ENCODE results near the gene KLF2. TPM values are rescaled to one million over a fixed set of nuclear protein-coding genes. Genes with fewer than 3 reads are reported as not detected.
"Not testable (repeated sequence)": the region's sequence is repeated elsewhere in the genome, so short reads cannot be mapped to it uniquely, and the experiment has no call there.

Gene KLF2
- 0.55 and 3.0 TPM in 2 replicates for total RNA-seq (2014; rRNA removed; shearing (Covaris generic); ENCODE audit: low replicate concordance)

DNA sequence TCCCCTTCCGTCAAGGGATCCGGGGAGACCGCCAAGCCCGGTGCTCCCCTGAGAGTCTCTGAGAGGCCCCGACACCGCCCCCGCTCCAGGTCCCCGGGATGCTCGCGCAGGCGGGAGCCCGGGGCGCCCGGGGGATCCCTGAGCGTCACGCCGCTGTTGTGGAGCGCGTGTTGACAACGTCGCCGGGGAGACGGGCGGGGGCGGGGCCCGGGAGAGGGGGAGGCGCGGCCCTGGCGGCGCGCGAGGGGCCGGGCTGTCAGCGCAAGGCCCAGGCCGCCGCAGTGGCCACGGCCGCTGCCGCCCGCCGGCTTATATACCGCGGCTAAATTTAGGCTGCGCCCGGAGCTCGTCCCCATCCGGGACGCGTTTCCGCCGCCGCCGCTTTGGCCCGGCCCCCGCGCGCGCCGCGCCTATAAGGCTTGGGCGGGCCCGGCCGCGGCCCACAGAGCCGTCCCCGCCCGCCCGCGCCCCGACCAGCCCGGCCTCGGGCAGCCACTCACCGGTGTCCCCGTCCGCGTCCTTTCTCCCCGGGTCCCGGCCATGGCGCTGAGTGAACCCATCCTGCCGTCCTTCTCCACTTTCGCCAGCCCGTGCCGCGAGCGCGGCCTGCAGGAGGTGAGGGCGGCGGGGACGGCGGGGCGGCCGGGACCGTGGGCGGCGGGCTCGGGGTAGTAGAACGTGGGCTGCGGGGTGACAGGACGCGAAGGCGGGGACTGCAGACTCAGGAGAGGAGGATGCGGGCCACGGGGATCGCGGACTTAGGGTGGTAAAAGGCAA, at the start of gene KLF2:
Gene KLF2 (plus strand): TSS at position 443 of the 777 bp plus-strand sequence. CDS start 98 bp downstream, at position 541.
- in situ Hi-C loops (cut with HindIII; ENCODE audit: low pct_unique_long_range_greater_than_20kb, low sequenced_read_pairs): no loop called here
- peak; percentile 82 for DNase-seq (ENCODE audit: low read depth)

GRCh38 chr19:16280306-16280705, 44.3 kb upstream of the KLF2 start:
- no peak for DNase-seq (ENCODE audit: low read depth)
- in situ Hi-C loops (cut with HindIII; ENCODE audit: low pct_unique_long_range_greater_than_20kb, low sequenced_read_pairs): no loop called here

DNA sequence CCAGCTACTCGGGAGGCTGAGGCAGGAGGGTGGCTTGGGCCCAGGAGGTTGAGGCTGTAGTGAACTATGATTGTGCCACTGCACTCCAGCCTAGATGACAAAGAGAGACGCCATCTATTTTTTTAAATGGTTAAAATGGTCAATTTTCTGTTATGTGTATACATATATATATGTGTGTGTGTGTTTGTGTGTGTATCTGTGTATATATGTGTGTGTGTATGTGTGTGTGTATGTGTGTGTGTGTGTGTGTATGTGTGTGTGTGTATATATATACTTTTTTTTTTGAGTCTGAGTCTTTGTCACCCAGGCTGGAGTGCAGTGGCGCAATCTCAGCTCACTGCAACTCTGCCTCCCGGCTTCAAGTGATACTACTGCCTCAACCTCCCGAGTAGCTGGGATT, 42.9 kb upstream of the KLF2 start:
- in situ Hi-C loops (cut with HindIII; ENCODE audit: low pct_unique_long_range_greater_than_20kb, low sequenced_read_pairs): no loop called here
- DNase-seq (ENCODE audit: low read depth): no peak

GRCh38 chr19:16283210-16284061, 41.2 kb upstream of the KLF2 start:
- no peak for DNase-seq (ENCODE audit: low read depth)

DNA sequence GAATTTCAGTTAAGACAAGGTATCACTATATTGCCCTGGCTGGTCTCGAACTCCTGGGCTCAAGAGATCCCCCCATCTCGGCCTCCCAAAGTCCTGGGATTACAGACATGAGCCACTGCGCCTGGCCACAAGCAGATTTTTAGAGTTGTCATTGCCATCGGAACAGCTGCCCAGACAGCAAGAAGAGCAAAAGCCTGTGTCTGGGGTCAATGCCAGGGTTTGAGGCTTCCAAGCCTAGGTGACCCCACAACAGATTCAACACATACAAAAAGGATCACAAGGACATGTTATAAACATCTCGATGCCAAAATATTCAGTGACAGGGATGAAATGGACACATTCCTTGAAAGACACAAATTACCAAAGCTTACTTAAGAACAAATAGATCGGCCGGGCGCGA, 40.1 kb upstream of the KLF2 start:
- no peak for DNase-seq (ENCODE audit: low read depth)
- in situ Hi-C loops (cut with HindIII; ENCODE audit: low pct_unique_long_range_greater_than_20kb, low sequenced_read_pairs): no loop called here

More at GRCh38 chr19:16283210-16284061, 41.2 kb upstream of the KLF2 start:
- in situ Hi-C loops (cut with HindIII; ENCODE audit: low pct_unique_long_range_greater_than_20kb, low sequenced_read_pairs): no loop called here

- DNase-seq (ENCODE audit: low read depth); in situ Hi-C loops (cut with HindIII; ENCODE audit: low pct_unique_long_range_greater_than_20kb, low sequenced_read_pairs): not testable (repeated sequence)
Observed at GRCh38 chr19:16285079-16285478, 39.5 kb upstream of the KLF2 start.

DNA sequence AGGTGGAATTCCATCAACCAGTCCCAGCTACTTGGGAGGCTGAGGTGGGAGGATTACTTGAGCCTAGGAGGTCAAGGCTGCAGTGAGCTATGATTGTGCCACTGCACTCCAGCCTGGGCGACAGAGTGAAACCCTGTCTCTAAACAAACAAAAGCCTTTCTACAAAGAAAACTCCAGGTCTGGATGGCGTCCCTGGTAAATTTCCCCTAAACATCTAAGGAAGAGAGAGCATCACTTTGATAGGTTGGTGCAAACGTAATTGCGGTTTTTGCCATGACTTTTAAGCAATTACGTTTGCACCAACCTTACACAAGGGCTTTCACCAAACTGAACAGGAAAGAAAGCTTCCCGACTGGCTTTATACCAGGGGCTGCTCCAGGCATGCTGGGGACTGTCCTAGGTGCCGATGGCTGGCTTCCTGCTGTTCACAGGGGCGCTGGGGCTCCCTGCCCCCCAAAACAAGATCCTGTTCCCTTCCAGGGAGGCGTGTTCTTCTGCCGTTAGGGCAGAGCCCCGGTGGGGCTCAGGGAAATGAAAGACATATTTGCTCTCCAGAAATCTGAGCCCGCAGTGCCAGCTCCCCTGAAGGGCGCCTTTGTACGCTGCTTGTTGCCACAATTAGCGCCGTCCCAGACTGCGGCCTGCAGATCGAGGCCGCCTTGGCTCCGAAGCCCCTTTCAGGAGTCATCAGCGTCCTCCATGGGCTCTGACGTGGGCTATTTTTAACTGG, 38.7 kb upstream of the KLF2 start:
- no peak for DNase-seq (ENCODE audit: low read depth)
- in situ Hi-C loops (cut with HindIII; ENCODE audit: low pct_unique_long_range_greater_than_20kb, low sequenced_read_pairs): no loop called here

GRCh38 chr19:16288544-16288943, 36.1 kb upstream of the KLF2 start:
- DNase-seq (ENCODE audit: low read depth): no peak
- in situ Hi-C loops (cut with HindIII; ENCODE audit: low pct_unique_long_range_greater_than_20kb, low sequenced_read_pairs): no loop called here

- no peak for DNase-seq (ENCODE audit: low read depth)
- in situ Hi-C loops (cut with HindIII; ENCODE audit: low pct_unique_long_range_greater_than_20kb, low sequenced_read_pairs): no loop called here
Observed at GRCh38 chr19:16289594-16289993, 35.0 kb upstream of the KLF2 start.

DNA sequence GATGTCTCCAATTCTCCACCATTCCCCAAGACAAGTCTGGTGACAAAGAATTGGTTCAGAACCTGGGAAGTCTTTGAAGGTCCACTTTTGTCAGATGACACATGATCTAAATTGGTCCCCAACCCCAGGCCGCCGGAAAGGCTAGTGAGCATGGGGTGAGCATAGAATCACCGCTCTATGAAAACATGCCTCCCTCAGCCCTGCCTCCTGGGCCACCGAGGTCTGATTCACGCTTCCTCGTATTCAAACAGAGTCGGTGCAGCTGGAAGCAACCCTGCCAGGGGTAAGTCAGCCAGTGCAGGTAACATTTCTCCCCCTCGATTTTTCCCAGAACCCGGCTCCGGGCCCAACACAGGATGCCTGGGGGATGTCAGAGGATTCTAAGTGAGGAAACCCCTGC, 33.9 kb upstream of the KLF2 start:
- in situ Hi-C loops (cut with HindIII; ENCODE audit: low pct_unique_long_range_greater_than_20kb, low sequenced_read_pairs): no loop called here

DNA sequence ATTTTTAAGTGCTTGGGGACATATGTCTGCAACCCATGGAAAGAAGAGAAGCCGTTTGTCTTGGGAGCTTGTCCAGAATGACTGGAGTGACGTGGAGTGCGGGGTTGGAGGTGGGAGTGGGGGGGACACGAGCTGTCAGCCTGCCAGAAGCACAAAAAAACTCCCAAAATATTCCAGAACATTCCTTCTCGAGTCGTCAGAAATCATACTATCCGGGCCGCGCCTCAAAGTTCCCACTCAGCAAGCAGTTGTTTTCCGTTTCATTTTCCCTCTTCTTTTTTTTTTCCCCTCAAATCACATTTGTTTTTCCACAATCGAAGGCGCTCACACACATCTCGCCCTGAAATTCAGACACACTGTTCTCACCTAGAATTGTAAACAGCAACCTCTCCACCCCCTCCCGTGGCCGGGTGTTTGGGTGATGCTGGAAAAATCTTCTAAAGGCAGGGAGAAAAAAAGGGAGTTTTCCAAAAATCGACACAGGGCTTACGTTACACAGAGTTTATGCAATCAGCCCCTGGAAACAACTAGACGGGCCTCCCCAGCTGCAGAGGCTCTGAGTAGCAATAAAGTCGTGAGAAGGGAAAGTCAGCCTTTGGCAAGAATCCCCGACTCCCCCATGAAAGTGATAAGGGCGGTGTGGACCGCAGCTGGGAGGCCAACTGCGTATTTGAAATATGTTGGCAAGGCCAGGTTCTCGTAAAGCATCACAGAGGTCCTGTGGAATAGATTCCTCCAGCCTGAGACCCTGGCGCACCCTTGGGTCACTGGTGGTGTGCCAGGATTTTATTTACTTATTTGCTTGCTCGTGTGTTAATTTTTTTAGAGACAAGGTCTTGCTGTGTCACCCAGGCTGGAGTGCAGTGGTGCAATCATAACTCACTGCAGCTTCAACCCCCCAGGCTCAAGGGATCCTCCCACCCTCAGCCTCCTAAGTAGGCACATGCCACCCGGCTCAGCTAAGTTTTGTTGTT, 31.2 kb upstream of the KLF2 start:
- in situ Hi-C loops (cut with HindIII; ENCODE audit: low pct_unique_long_range_greater_than_20kb, low sequenced_read_pairs): no loop called here
- DNase-seq (ENCODE audit: low read depth): peak; percentile 42

More for the DNA sequence above, 33.9 kb upstream of the KLF2 start:
- no peak for DNase-seq (ENCODE audit: low read depth)

DNA sequence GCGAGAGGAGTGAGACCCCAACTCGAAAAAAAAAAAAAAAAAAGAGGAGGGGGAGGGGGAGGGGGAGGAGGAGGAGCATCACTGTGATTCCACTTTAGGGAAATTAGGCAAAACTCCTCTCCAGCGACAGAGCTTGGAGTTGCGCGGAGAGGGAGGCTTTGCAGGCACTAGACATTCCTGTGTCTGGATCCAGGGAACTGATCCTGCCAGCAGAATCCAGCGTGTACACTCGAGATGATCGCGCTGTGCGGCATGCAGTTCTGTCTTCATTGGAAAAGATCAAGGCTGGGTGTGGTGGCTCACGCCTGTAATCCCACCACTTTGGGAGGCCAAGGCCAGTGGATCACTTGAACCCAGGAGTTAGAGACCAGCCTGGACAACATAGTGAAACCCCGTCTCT, 29.6 kb upstream of the KLF2 start:
- in situ Hi-C loops (cut with HindIII; ENCODE audit: low pct_unique_long_range_greater_than_20kb, low sequenced_read_pairs): no loop called here
- DNase-seq (ENCODE audit: low read depth): no peak

GRCh38 chr19:16296713-16297112, 27.9 kb upstream of the KLF2 start:
- peak; percentile 38 for DNase-seq (ENCODE audit: low read depth)
- in situ Hi-C loops (cut with HindIII; ENCODE audit: low pct_unique_long_range_greater_than_20kb, low sequenced_read_pairs): no loop called here

DNA sequence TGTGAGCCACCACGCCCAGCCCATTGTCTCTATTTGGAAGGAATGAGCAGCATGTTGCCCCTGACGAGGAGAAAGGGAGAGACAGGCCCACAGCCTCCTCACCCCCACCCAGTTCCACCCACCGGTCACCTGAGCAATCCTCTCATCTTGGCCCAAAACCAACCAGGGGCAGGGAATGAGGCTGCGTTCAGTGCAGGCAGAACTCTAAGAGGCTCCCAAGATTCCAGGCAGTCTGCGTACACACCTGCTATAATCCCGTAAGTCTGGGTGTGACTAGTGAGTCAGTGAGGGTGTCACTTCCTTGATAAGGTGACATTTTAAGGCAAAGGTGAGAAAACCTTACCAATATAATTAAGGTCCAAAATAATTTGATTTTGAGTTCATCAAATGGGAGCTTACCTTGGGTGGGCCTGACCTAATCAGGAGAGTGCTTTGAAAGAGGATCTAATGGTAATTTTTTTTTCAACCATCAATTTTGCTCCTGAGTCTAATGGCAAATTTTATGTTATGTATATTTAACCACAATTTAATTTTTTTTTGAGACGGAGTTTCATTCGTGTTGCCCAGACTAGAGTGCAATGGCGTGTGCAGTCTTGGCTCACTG, 26.9 kb upstream of the KLF2 start:
- DNase-seq (ENCODE audit: low read depth): no peak
- in situ Hi-C loops (cut with HindIII; ENCODE audit: low pct_unique_long_range_greater_than_20kb, low sequenced_read_pairs): no loop called here

DNA sequence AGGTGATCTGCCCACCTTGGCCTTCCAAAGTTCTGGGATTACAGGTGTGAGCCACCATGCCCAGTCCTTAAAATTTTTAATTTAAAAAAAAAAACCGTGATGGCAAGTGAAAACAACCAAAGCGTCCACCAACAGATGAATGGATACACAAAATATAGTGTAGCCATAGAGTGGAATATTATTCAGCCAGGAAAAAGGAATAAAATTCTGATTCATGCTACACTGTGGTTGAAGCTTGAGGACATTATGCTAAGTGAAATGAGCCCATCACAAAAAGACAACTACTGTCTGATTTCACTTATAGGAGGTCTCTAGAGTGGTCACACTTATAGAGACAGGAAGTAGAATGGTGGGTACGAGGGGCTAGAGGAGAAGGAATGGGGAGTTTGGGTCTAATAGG, 26.3 kb upstream of the KLF2 start:
- in situ Hi-C loops (cut with HindIII; ENCODE audit: low pct_unique_long_range_greater_than_20kb, low sequenced_read_pairs): no loop called here
- no peak for DNase-seq (ENCODE audit: low read depth)

DNA sequence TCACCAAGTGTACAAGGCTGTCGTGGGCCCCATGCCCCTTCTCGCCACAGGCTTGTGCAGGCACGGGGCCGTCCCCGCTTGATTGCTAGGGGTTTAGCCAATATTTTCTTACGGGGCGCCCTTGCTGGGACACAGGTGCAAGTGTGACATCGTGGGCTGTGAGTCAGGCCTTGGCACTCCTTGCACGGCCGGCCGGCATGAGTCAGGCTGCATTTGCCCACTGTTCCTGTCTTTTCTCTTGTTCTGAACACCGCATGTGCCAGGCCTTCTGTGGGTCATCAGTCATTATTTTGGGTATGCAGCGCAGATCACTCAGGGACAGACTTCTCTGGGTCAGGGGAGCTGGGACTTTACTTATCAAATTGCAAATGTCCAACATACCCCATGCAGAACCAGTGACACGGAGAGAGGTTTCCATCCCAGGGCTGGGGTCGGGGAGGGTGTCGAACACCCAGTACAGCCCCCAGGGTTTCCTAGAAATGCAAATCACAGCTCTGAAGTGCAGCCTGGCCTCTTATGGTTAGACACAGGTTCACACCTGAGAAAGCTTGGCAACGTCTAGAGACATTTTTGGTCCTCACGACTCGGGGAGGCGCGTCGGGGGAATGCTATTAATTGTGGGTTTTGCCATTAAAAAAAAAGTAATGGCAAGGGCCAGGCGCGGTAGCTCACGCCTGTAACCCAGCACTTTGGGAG, 22.5 kb upstream of the KLF2 start:
- peak; percentile 86 for DNase-seq (ENCODE audit: low read depth)
- in situ Hi-C loops (cut with HindIII; ENCODE audit: low pct_unique_long_range_greater_than_20kb, low sequenced_read_pairs): no loop called here

DNA sequence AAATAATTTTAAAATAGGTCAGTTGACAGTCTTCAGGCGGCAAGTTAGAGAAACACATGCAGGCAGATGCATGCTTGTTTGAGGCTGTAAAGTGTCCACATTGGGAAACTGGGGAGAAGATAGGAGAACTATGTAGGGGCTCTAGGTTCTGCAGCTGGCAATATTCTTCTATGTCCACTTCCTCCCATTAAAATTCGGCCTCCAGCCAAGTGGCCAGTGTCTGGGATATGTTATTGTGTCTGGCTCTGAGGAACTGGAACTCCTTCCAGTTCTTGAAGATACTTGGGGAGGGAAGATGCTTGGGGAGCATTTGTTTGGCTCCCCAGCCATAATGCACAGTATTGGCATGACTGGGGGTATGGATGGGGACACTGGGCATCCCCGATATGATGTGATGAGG, 20.9 kb upstream of the KLF2 start:
- in situ Hi-C loops (cut with HindIII; ENCODE audit: low pct_unique_long_range_greater_than_20kb, low sequenced_read_pairs): no loop called here
- no peak for DNase-seq (ENCODE audit: low read depth)
